Right atrium auricular region (tissue), 2 donors: Measurements from ENCODE around the gene TRPV2. TPM values are rescaled to one million over a fixed set of nuclear protein-coding genes. Genes with fewer than 3 reads are reported as not detected.

ENCODE experiments used
- DNase-seq: peaks from one replicate; pipeline ENCODE4 v3.0.0-alpha.2; 2019; ENCODE audit warnings: low spot score
- H3K27ac ChIP-seq, 2 donors: fragments of 200-600 bp; sonication (generic); 1 replicate in 1 of 2; 2 replicates in 1 of 2; pipeline ENCODE4 v1.5.1; 2016 to 2019
- H3K27me3 ChIP-seq, 2 donors: fragments of 200-600 bp; sonication (generic); one replicate each; pipeline versions ENCODE4 v1.5.1 to v1.6.0; 2017 to 2019
- H3K36me3 ChIP-seq: fragments of 200-600 bp; sonication (generic); one replicate; pipeline ENCODE4 v1.5.1; 2016
- H3K4me1 ChIP-seq, 2 donors: fragments of 200-600 bp; sonication (generic); one replicate each; pipeline versions ENCODE4 v1.5.1 to v1.6.0; 2017 to 2019
- H3K4me3 ChIP-seq, 2 donors: fragments of 200-600 bp; sonication (generic); 1 replicate in 1 of 2; 2 replicates in 1 of 2; pipeline ENCODE4 v1.5.1; 2017 to 2019; ENCODE audit warnings: mild to moderate bottlenecking in 1 of 2, moderate library complexity in 1 of 2
- H3K9me3 ChIP-seq, 2 donors: fragments of 200-600 bp; sonication (generic); one replicate each; pipeline ENCODE4 v1.5.1; 2019
- total RNA-seq, 2 donors: library from RNA; depleted of rRNA; stranded (reverse); fragments of >200 nt; gene quantifications; one replicate each; pipeline ENCODE4 v1.1.0, GENCODE V29; 2016
- TF ChIP-seq, protein P1 (sequence below), 2 donors: fragments of 200-600 bp; sonication (generic); IDR thresholded peaks; one replicate each; pipeline ENCODE4 v1.5.1; 2019; ENCODE audit warnings: antibody characterized with exemption in 2 of 2

TRPV2 gene
- total RNA-seq, 2 donors from 2014 or later = 6.7 to 15.0 TPM

- no peak for DNase-seq
- TF ChIP-seq, protein P1, sequence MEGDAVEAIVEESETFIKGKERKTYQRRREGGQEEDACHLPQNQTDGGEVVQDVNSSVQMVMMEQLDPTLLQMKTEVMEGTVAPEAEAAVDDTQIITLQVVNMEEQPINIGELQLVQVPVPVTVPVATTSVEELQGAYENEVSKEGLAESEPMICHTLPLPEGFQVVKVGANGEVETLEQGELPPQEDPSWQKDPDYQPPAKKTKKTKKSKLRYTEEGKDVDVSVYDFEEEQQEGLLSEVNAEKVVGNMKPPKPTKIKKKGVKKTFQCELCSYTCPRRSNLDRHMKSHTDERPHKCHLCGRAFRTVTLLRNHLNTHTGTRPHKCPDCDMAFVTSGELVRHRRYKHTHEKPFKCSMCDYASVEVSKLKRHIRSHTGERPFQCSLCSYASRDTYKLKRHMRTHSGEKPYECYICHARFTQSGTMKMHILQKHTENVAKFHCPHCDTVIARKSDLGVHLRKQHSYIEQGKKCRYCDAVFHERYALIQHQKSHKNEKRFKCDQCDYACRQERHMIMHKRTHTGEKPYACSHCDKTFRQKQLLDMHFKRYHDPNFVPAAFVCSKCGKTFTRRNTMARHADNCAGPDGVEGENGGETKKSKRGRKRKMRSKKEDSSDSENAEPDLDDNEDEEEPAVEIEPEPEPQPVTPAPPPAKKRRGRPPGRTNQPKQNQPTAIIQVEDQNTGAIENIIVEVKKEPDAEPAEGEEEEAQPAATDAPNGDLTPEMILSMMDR (IDR thresholded peaks at IDR 0.05) = no peak
- no peaks in the 10 kb centered on the region for H3K36me3 ChIP-seq
- no peak overlapping the region for H3K4me3 ChIP-seq
- no peak overlapping the region for H3K27ac ChIP-seq
- H3K27me3 ChIP-seq = no peaks in the 10 kb centered on the region
- H3K4me1 ChIP-seq = no peaks in the 10 kb centered on the region
- no peaks in the 10 kb centered on the region for H3K9me3 ChIP-seq
Observed at GRCh38 chr17:16432017-16432416, 16.6 kb downstream of the TRPV2 start.

DNA sequence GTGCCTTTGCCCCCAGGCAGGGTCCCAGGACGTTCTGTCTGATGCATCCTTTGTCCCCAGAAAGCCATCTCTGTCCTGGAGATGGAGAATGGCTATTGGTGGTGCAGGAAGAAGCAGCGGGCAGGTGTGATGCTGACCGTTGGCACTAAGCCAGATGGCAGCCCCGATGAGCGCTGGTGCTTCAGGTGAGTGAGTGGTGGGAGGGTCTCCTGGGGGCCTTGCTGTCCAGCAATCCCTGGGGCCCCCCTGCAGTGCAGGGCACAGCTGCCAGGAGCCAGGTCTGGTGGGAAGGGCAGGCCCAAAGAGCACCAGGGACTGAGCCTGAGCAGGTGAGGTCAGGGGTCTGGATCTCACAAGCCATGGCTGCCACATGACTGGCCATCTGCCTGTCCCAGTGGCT lies 18.1 kb downstream of the TRPV2 start:
- Histone ChIP-seq H3K27ac (no peak overlapping the region), H3K36me3 (no peaks in the 10 kb centered on the region), H3K9me3 (no peaks in the 10 kb centered on the region), H3K4me3 (no peak overlapping the region), H3K27me3 (no peaks in the 10 kb centered on the region), H3K4me1 (peaks cover 0 to 4% of the 10 kb centered on the region in 2 donors)
- no peak for DNase-seq
- TF ChIP-seq, protein P1 (IDR thresholded peaks at IDR 0.05) = no peak

DNA sequence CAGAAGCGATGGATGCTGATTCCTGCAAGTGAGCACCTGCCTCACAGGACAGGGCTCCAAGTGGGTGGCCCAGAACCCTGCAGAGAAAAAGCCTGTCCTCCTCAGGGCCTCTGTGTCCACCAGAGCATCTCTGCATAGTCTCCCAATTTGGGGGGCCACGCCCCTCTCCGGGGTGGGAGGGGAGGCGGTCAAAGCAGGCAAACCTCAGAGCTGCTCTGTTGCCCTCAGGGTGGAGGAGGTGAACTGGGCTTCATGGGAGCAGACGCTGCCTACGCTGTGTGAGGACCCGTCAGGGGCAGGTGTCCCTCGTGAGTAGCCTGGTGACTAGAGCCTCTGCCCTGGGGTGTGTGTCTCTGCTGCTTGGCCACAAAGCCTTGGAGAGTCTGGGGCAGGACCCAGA lies 19.3 kb downstream of the TRPV2 start:
- no peaks in the 10 kb centered on the region for H3K9me3 ChIP-seq
- peaks cover 0 to 6% of the 10 kb centered on the region in 2 donors for H3K4me1 ChIP-seq
- no peak overlapping the region for H3K4me3 ChIP-seq
- H3K36me3 ChIP-seq = no peaks in the 10 kb centered on the region
- H3K27me3 ChIP-seq = no peaks in the 10 kb centered on the region
- H3K27ac ChIP-seq = no peak overlapping the region
- TF ChIP-seq, protein P1 (IDR thresholded peaks at IDR 0.05) = no peak
- DNase-seq = no peak

- Histone ChIP-seq H3K36me3 (peaks cover 12% of the 10 kb centered on the region), H3K27me3 (no peaks in the 10 kb centered on the region), H3K4me3 (no peak overlapping the region), H3K4me1 (peaks cover 0 to 22% of the 10 kb centered on the region in 2 donors), H3K27ac (no peak overlapping the region), H3K9me3 (no peaks in the 10 kb centered on the region)
- TF ChIP-seq, protein P1 (IDR thresholded peaks at IDR 0.05) = no peak
- no peak for DNase-seq
Observed at GRCh38 chr17:16435925-16436886, 20.8 kb downstream of the TRPV2 start.

DNA sequence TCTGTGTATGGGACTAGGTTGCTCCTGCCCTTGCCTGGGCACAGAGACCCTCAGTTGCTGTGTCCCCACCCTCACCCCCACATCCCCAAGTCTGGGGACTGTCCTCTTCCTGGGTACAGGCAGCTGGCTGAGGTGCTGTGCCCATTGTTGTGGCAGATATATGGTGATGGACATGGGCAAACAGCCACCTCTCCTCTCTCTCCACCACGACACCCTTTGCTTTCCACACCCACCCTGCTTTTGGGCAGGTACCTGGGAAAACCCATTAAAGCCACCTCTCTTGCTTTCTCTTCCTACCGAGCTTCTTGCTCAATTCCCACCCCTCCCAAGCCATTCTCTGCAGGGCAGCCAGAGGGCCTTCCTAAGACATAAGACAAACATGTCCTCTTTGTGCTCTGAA lies 21.7 kb downstream of the TRPV2 start:
- Histone ChIP-seq H3K36me3 (peaks cover 20% of the 10 kb centered on the region), H3K4me1 (peaks cover 0 to 28% of the 10 kb centered on the region in 2 donors), H3K27ac (no peak overlapping the region), H3K9me3 (no peaks in the 10 kb centered on the region), H3K4me3 (no peak overlapping the region), H3K27me3 (no peaks in the 10 kb centered on the region)
- DNase-seq = no peak
- TF ChIP-seq, protein P1 (IDR thresholded peaks at IDR 0.05) = no peak
